Stimulated activated CD4-positive, alpha-beta T cell treated with anti-CD3 and anti-CD28 coated beads, Interleukin-4, amount 100 ng/mL, for 4 hours (primary cell): ENCODE results near the gene DTNA.

Experiments
- DNase-seq, 2 experiments: peaks; one replicate each; pipeline ENCODE4 v3.0.0-alpha.2; 2020

The DTNA gene

GRCh38 chr18:34809451-34810072 lies 99.5 kb downstream of the DTNA start:
- DNase-seq: no peak

GRCh38 chr18:34816183-34816582 lies 106.1 kb downstream of the DTNA start:
- no peak for DNase-seq

GRCh38 chr18:34817636-34818035 lies 107.5 kb downstream of the DTNA start:
- DNase-seq: no peak

- DNase-seq: no peak
Measured at GRCh38 chr18:34818064-34818463, 108.0 kb downstream of the DTNA start.

- DNase-seq: no peak
Measured at GRCh38 chr18:34820360-34821065, 110.4 kb downstream of the DTNA start.

GRCh38 chr18:34821669-34822210 lies 111.6 kb downstream of the DTNA start:
- DNase-seq: no peak

- no peak for DNase-seq
Measured at GRCh38 chr18:34828093-34828492, 118.0 kb downstream of the DTNA start.

- no peak for DNase-seq
Measured at GRCh38 chr18:34834897-34835296, 124.8 kb downstream of the DTNA start.

- no peak for DNase-seq
Measured at GRCh38 chr18:34835466-34835865, 125.4 kb downstream of the DTNA start.

- no peak for DNase-seq
Measured at GRCh38 chr18:34837769-34838272, 127.7 kb downstream of the DTNA start.

GRCh38 chr18:34838669-34839068 lies 128.6 kb downstream of the DTNA start:
- DNase-seq: no peak

GRCh38 chr18:34840256-34840826 lies 130.2 kb downstream of the DTNA start:
- no peak for DNase-seq

- DNase-seq: no peak
Measured at GRCh38 chr18:34841891-34842290, 131.8 kb downstream of the DTNA start.

- no peak for DNase-seq
Measured at GRCh38 chr18:34844072-34844471, 134.0 kb downstream of the DTNA start.

- no peak for DNase-seq
Measured at GRCh38 chr18:34844732-34845459, 134.8 kb downstream of the DTNA start.

- DNase-seq: no peak
Measured at GRCh38 chr18:34847408-34847807, 137.3 kb downstream of the DTNA start.

- DNase-seq: no peak
Measured at GRCh38 chr18:34848156-34848555, 138.1 kb downstream of the DTNA start.

- DNase-seq: no peak
Measured at GRCh38 chr18:34848695-34849094, 138.6 kb downstream of the DTNA start.

GRCh38 chr18:34857320-34857719 lies 147.2 kb downstream of the DTNA start:
- DNase-seq: no peak

- no peak for DNase-seq
Measured at GRCh38 chr18:34858188-34858587, 148.1 kb downstream of the DTNA start.

GRCh38 chr18:34859496-34859895 lies 149.4 kb downstream of the DTNA start:
- no peak for DNase-seq

- no peak for DNase-seq
Measured at GRCh38 chr18:34862561-34862960, 152.5 kb downstream of the DTNA start.

GRCh38 chr18:34863702-34864101 lies 153.6 kb downstream of the DTNA start:
- DNase-seq: no peak
